ENCODE data around the gene SMDT1.
"Not testable (repeated sequence)": the region's sequence is repeated elsewhere in the genome, so short reads cannot be mapped to it uniquely, and the experiment has no call there.

SMDT1 gene

GRCh38 chr22:42112793-42113192, 33.3 kb downstream of the SMDT1 start:
- not testable (repeated sequence) for DNase-seq

DNA sequence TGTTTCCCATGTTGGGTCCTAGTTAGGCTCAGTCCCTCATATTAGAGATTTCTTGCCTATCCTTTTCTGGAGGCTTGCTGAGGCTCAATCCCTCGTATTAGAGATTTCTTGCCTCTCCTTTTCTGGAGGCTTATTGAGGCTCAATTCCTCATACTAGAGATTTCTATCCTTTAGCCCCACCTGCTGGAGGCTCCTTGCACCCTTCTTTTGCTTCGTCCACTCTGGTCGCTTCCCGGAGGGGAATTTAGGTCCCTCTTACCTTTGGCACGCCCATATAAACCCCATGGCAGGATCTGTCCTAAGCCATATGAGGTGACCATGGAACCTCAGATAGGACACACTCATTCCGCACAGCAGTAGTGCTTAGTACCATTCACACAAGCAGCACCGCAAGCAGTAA, 35.2 kb downstream of the SMDT1 start:
- DNase-seq, result peak; percentile 4

DNA sequence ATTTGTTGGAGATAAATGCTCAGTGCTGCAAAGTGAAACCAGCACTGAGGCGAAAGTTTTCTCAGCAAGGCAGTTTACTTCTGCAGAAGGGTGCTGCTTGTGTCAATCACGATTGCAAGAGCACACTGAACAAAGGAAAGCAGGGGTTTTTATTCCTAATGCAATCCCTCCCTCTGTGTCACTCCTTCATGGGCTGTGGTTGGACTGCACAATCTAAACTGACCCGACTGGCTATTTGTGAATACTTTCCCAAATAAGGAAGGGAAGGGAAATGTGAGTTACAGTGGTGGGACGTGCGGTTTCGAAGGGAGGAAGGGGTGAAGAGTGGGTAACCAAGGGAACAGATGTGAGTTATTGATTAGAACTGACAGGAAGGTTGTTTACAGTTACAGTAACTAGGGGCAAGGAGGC, 35.9 kb downstream of the SMDT1 start:
- not testable (repeated sequence) for DNase-seq

DNA sequence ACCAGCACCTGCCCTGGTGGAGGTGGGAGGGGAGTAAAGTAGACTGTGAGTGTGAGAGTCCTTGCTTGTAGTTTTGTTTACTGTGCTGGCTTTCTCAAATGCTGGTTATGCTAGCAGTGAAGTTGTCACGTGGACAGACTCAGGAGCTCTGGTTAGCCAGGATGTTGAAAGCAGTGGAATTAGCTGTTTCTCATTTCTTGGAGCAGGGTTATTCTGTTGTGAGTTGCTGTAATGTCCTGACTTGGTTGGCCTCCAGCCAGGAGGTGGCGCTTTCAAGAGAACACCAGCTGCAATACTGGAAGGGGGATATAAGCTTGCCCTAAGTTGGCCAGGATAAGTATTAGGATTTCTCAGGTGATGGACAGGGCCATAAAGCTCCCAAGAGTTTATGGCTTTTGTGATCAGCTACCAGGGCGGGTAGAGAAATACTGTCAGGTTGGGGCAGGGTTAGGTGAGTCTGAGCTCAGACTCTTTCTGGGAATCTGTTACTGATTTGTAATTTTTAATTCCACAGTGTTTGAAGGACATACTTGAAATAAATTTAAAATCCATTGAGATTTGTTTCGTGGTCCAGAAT, 37.4 kb downstream of the SMDT1 start:
- DNase-seq, result no peak

DNA sequence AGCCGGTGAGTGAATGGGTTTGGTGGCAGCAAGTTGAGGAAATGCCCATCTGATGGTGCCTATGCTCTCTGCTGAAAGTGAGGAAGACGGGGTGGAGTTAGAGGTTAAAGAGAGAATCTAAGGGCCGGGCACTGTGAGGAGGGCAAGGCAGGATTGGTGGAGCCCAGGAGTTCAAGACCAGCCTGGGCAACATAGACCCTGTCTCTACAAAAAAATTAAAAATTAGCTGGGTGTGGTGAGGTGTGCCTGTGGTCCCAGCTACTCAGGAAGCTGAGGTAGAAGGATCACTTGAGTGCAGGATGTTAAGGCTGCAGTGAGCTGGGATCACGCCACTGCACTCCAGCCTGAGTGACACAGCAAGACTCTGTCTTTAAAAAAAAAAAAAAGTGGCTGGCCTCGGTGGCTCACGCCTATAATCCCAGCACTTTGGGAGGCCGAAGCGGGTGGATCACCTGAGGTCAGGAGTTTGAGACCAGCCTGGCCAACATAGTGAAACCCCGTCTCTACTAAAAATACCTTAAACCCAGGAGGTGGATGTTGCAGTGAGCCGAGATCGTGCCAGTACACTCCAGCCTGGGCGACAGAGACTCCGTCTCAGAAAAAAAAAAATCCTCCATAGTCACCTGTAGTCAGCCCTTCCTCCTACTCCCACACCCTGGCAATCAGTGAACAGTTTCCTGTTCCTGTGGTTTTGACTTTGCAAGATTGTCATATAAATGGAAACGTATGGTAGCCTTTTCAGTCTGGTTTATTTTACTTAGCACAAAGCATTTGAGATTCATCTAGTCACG, 40.9 kb downstream of the SMDT1 start:
- DNase-seq, result not testable (repeated sequence)

GRCh38 chr22:42123529-42123928, 44.0 kb downstream of the SMDT1 start:
- DNase-seq, result not testable (repeated sequence)

DNA sequence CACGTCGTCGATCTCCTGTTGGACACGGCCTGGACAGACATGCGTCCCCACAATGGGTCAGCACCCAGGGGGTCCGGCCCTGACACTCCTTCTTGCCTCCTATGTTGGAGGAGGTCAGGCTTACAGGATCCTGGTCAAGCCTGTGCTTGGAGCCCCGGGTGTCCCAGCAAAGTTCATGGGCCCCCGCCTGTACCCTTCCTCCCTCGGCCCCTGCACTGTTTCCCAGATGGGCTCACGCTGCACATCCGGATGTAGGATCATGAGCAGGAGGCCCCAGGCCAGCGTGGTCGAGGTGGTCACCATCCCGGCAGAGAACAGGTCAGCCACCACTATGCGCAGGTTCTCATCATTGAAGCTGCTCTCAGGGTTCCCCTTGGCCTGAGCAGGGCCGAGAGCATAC, 48.1 kb downstream of the SMDT1 start:
- DNase-seq, result no peak

DNA sequence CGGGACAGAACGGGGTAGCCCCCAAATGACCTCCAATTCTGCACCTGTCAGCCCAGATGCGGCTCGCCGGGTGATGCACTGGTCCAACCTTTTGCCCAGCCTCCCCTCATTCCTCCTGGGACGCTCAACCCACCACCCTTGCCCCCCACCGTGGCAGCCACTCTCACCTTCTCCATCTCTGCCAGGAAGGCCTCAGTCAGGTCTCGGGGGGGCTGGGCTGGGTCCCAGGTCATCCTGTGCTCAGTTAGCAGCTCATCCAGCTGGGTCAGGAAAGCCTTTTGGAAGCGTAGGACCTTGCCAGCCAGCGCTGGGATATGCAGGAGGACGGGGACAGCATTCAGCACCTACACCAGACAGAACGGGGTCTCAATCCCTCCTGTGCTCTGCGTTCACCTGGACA, 48.5 kb downstream of the SMDT1 start:
- DNase-seq, result not testable (repeated sequence)

- DNase-seq, result not testable (repeated sequence)
Observed at GRCh38 chr22:42128776-42129694, 49.5 kb downstream of the SMDT1 start.

GRCh38 chr22:42130182-42130581, 50.7 kb downstream of the SMDT1 start:
- DNase-seq, result not testable (repeated sequence)

GRCh38 chr22:42130639-42131431, 51.3 kb downstream of the SMDT1 start, which contains the start of gene CYP2D6:
Gene CYP2D6, minus strand, starts transcription at chr22:42130810. Its CDS starts 19 bp downstream, at chr22:42130791.
- not testable (repeated sequence) for DNase-seq

- DNase-seq, result no peak
Observed at GRCh38 chr22:42131562-42131961, 52.1 kb downstream of the SMDT1 start.

GRCh38 chr22:42132457-42132856, 53.0 kb downstream of the SMDT1 start:
- DNase-seq, result no peak

Data from inflammatory macrophage treated with lipopolysaccharide for 4 hours (primary cell).